K562 (cell line): ENCODE measurements around the gene HBP1. TPM values are rescaled to one million over a fixed set of nuclear protein-coding genes. Genes with fewer than 3 reads are reported as not detected.

Source experiments
- GABPB1 ChIP-seq: sonication (generic); formaldehyde crosslinking; IDR thresholded peaks from 2 replicates; pipeline ENCODE4 v1.8.0; 2022; ENCODE audit warnings: mild to moderate bottlenecking, missing genetic modification reagents
- REST ChIP-seq, 2 experiments: fragments of 450-650 bp; formaldehyde crosslinking in 1 of 2; IDR thresholded peaks; 2 replicates each; pipeline versions ENCODE4 v1.4.0 to v1.6.1; 2014 to 2020; ENCODE audit warnings: mild to moderate bottlenecking in 2 of 2, borderline replicate concordance in 1 of 2, low read depth in 1 of 2
- TSHZ1 ChIP-seq: fragments of 250-450 bp; sonication (Bioruptor Pico); IDR thresholded peaks from 2 replicates; pipeline ENCODE4 v1.4.0; 2020; ENCODE audit warnings: mild to moderate bottlenecking, moderate library complexity
- polyA plus RNA-seq, 8 experiments: library from polyadenylated mRNA; depleted of rRNA in 4 of 8; stranded (reverse) in 5 of 8; unstranded in 3 of 8; fragments of >200 nt; fragmentation: Nextera tagmentation in 2 of 8; fragmentation: Illumina TruSeq in 1 of 8; extraction: Ambion mirVana in 2 of 8; extraction: Trizol in 1 of 8; gene quantifications; 2 replicates each; pipeline versions ENCODE4 v1.2.1 to v1.2.3, GENCODE V29; 2011 to 2014; ENCODE audit warnings: inconsistent platforms in 1 of 8, missing spikeins in 1 of 8
- total RNA-seq, 7 experiments: library from RNA; depleted of rRNA in 6 of 7; stranded (reverse); fragments of >200 nt in 6 of 7; fragmentation: Illumina TruSeq in 2 of 7; extraction: Trizol in 2 of 7; gene quantifications; 2 replicates each; pipeline versions ENCODE4 v1.2.1 to v1.2.3, GENCODE V29; 2011 to 2021; ENCODE audit warnings: low replicate concordance in 1 of 7
- TF ChIP-seq, protein P1 (sequence below): IDR thresholded peaks from 2 replicates; pipeline ENCODE4 v1.6.1; 2014; ENCODE audit warnings: antibody characterized with exemption

Gene HBP1
- total and polyA plus RNA-seq, 9 of the 15 experiments (the other 6 are each of a cell fraction or from before 2014, with no cell fraction given), result 18.7 to 59.9 (median 27.0) TPM

DNA sequence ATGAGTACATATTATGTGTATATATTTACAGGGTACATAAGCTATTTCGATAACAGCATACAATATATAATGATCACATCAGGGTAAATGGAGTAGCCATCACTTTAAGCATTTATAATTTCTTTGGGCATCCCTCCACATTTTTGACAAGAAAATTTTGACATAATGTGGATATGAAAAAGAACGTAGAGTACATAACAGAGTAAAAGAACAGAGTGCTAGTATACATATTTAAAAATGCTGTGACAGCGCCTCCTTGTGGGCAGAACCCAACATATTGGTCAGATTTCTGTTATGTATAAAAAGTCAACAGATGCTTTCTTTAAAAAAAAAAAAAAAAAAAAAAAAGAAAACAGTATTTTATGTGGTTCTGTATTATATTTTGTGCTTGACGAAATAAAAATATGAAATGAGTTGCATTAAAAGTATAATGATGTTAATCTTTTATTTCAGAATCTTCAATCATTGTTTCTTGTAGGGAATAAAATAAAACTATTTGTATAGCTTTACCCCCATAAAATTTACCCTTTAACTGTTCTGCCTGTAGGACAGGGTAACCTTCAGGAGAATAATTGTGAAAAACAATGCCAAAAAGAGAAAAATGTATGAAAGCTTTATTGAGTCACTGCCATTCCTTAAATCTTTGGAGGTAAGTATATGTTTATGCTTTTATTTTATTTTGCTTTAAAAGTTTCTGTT, 18.3 kb upstream of the HBP1 start (continued):
- TF ChIP-seq REST (IDR thresholded peaks at IDR 0.05; ENCODE audit: borderline replicate concordance) (peak; percentile 88), REST (CRISPR knock-in tag; IDR thresholded peaks at IDR 0.05; ENCODE audit: low read depth) (no peak), GABPB1 (CRISPR knock-in tag) (no peak), TSHZ1 (CRISPR knock-in tag) (no peak)
- TF ChIP-seq, protein P1, sequence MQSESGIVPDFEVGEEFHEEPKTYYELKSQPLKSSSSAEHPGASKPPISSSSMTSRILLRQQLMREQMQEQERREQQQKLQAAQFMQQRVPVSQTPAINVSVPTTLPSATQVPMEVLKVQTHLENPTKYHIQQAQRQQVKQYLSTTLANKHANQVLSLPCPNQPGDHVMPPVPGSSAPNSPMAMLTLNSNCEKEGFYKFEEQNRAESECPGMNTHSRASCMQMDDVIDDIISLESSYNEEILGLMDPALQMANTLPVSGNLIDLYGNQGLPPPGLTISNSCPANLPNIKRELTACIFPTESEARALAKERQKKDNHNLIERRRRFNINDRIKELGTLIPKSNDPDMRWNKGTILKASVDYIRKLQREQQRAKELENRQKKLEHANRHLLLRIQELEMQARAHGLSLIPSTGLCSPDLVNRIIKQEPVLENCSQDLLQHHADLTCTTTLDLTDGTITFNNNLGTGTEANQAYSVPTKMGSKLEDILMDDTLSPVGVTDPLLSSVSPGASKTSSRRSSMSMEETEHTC, result no peak
